KMS-11 (cell line): Measurements from ENCODE around the gene ZC3HAV1.

Experiments
- H2AFZ ChIP-seq: fragments of 200-600 bp; sonication (generic); 2 replicates; pipeline ENCODE4 v1.6.1; 2016; ENCODE audit warnings: antibody characterized with exemption, mixed run types, low read depth
- H3K27ac ChIP-seq: fragments of 200-600 bp; sonication (generic); 2 replicates; pipeline ENCODE4 v1.6.1; 2016; ENCODE audit warnings: mild to moderate bottlenecking, mixed run types
- H3K27me3 ChIP-seq: fragments of 200-600 bp; sonication (generic); 2 replicates; pipeline ENCODE4 v1.6.1; 2017; ENCODE audit warnings: mild to moderate bottlenecking, low read depth, mixed run types, moderate library complexity; ENCODE audit not compliant: insufficient read depth
- H3K36me3 ChIP-seq: fragments of 200-600 bp; sonication (generic); 2 replicates; pipeline ENCODE4 v1.6.1; 2017; ENCODE audit warnings: mild to moderate bottlenecking, mixed run types; ENCODE audit not compliant: insufficient read depth
- H3K4me1 ChIP-seq: fragments of 200-600 bp; sonication (generic); 2 replicates; pipeline ENCODE4 v1.6.1; 2016; ENCODE audit warnings: mild to moderate bottlenecking, low read depth, mixed run types; ENCODE audit not compliant: poor library complexity, severe bottlenecking
- H3K4me2 ChIP-seq: fragments of 200-600 bp; sonication (generic); 2 replicates; pipeline ENCODE4 v1.7.0; 2016; ENCODE audit warnings: mild to moderate bottlenecking, mixed run types
- H3K4me3 ChIP-seq: fragments of 200-600 bp; sonication (generic); IDR thresholded peaks from 2 replicates; pipeline ENCODE4 v1.6.1; 2017; ENCODE audit warnings: low read depth, low read length, mixed read lengths; ENCODE audit not compliant: insufficient read depth
- H3K79me2 ChIP-seq: fragments of 200-600 bp; sonication (generic); 2 replicates; pipeline ENCODE4 v1.6.1; 2016; ENCODE audit warnings: low read depth, mixed run types; ENCODE audit not compliant: insufficient read depth
- H3K9ac ChIP-seq: fragments of 200-600 bp; sonication (generic); 2 replicates; pipeline ENCODE4 v1.6.1; 2016; ENCODE audit warnings: mild to moderate bottlenecking, mixed run types
- H4K20me1 ChIP-seq: fragments of 200-600 bp; sonication (generic); 2 replicates; pipeline ENCODE4 v1.6.1; 2016; ENCODE audit warnings: mild to moderate bottlenecking, mixed run types; ENCODE audit not compliant: insufficient read depth
- CTCF ChIP-seq: fragments of 200-600 bp; sonication (generic); conservative IDR thresholded peaks from 2 replicates; pipeline ENCODE4 v1.6.1; 2017; ENCODE audit warnings: low read depth, mild to moderate bottlenecking, antibody characterized with exemption, low read length, moderate library complexity, mixed read lengths

ZC3HAV1 gene

GRCh38 chr7:139034855-139035585 lies 74.5 kb downstream of the ZC3HAV1 start:
- no peak overlapping the region for H2AFZ ChIP-seq
- H3K27me3 ChIP-seq = no peaks in the 10 kb centered on the region

GRCh38 chr7:139034336-139034735 lies 75.2 kb downstream of the ZC3HAV1 start:
- Histone ChIP-seq H3K4me3 (no peak overlapping the region), H3K4me1 (no peaks in the 10 kb centered on the region), H3K79me2 (no peaks in the 10 kb centered on the region), H3K27ac (no peak overlapping the region), H3K4me2 (no peak overlapping the region), H3K36me3 (no peaks in the 10 kb centered on the region), H2AFZ (no peak overlapping the region), H4K20me1 (no peaks in the 10 kb centered on the region), H3K9ac (no peak overlapping the region), H3K27me3 (no peaks in the 10 kb centered on the region)
- TF ChIP-seq CTCF = no peak

More at GRCh38 chr7:139034855-139035585, 74.5 kb downstream of the ZC3HAV1 start:
- H3K4me3 ChIP-seq = no peak overlapping the region
- no peaks in the 10 kb centered on the region for H4K20me1 ChIP-seq
- no peak overlapping the region for H3K4me2 ChIP-seq
- no peaks in the 10 kb centered on the region for H3K36me3 ChIP-seq
- no peak for TF ChIP-seq CTCF
- H3K4me1 ChIP-seq = no peaks in the 10 kb centered on the region
- H3K27ac ChIP-seq = no peak overlapping the region
- H3K9ac ChIP-seq = no peak overlapping the region; the same call in 1 of the 2 replicates
- H3K79me2 ChIP-seq = no peaks in the 10 kb centered on the region

GRCh38 chr7:139033346-139034114 lies 76.0 kb downstream of the ZC3HAV1 start:
- no peak overlapping the region for H3K27ac ChIP-seq
- H4K20me1 ChIP-seq = no peaks in the 10 kb centered on the region
- H3K36me3 ChIP-seq = no peaks in the 10 kb centered on the region
- H2AFZ ChIP-seq = no peak overlapping the region
- TF ChIP-seq CTCF = no peak
- no peak overlapping the region for H3K4me2 ChIP-seq
- H3K27me3 ChIP-seq = no peaks in the 10 kb centered on the region
- H3K79me2 ChIP-seq = no peaks in the 10 kb centered on the region
- H3K4me1 ChIP-seq = no peaks in the 10 kb centered on the region
- no peak overlapping the region for H3K9ac ChIP-seq
- H3K4me3 ChIP-seq = no peak overlapping the region

- Histone ChIP-seq H2AFZ (no peak overlapping the region), H3K36me3 (no peaks in the 10 kb centered on the region), H3K4me2 (no peak overlapping the region), H3K79me2 (no peaks in the 10 kb centered on the region), H3K27me3 (no peaks in the 10 kb centered on the region), H3K9ac (no peak overlapping the region), H3K4me3 (no peak overlapping the region), H4K20me1 (no peaks in the 10 kb centered on the region), H3K4me1 (no peaks in the 10 kb centered on the region), H3K27ac (no peak overlapping the region)
- no peak for TF ChIP-seq CTCF
Measured at GRCh38 chr7:139032473-139032872, 77.0 kb downstream of the ZC3HAV1 start.
